ENCODE results near the gene DOCK2. TPM values are rescaled to one million over a fixed set of nuclear protein-coding genes. Genes with fewer than 3 reads are reported as not detected.

Gene DOCK2
- polyA plus RNA-seq, 1 donor (not counting 4 experiments of a cell fraction or from before 2014, with no cell fraction given), result 0.21 TPM

DNA sequence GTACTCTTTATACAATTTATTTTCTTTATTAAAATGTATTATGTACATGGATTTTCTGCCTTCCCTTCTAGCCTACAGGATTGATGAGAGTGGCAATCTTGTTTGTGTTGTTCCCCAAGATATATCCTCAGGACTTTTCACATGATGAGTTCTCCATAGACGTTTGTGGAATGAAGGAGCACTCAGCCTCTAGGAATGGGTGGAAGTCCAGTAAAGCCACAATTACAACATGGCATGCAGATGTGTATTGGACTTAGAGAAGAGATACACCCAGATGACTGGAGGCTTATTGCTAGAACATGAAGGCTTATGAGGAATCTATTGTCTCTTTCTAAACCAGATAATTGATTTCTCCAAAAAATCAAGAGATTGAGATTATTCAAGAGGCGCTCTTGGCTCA is 8.2 kb upstream of the DOCK2 start:
- Histone ChIP-seq H3K27me3 (ENCODE audit: control insufficient read depth, extremely low read depth, insufficient read depth, low read length) (no peaks in the 10 kb centered on the region), H2AFZ (ENCODE audit: control insufficient read depth, low read length) (no peak overlapping the region), H3K9me1 (ENCODE audit: control insufficient read depth, extremely low read depth, insufficient read depth, low read length) (no peaks in the 10 kb centered on the region), H3K4me2 (ENCODE audit: control insufficient read depth, extremely low read depth, insufficient read depth, low read depth, low read length) (no peak overlapping the region), H3K27ac (ENCODE audit: control insufficient read depth, insufficient read depth, low read length) (no peak overlapping the region), H3K79me2 (ENCODE audit: control insufficient read depth, insufficient read depth, low read length) (no peaks in the 10 kb centered on the region), H3K4me1 (ENCODE audit: control insufficient read depth, extremely low read depth, insufficient read depth, low read length) (no peaks in the 10 kb centered on the region), H3K4me3 (ENCODE audit: control insufficient read depth in 2 of 3, extremely low read depth in 1 of 3, insufficient read depth in 2 of 3, low read depth in 1 of 3, low read length in 3 of 3) (no peak overlapping the region), H4K20me1 (ENCODE audit: control insufficient read depth, extremely low read depth, insufficient read depth, low read length) (no peaks in the 10 kb centered on the region), H3K36me3 (ENCODE audit: control insufficient read depth in 2 of 2, extremely low read depth in 1 of 2, insufficient read depth in 2 of 2, low read length in 2 of 2) (no peaks in the 10 kb centered on the region), H3K9me3 (ENCODE audit: control insufficient read depth, low read depth, low read length) (no peaks in the 10 kb centered on the region), H3K9ac (ENCODE audit: control insufficient read depth, extremely low read depth, insufficient read depth, low read length) (no peak overlapping the region)
- dilution Hi-C loops (cut with MboI; ENCODE audit: extremely low pct_ligation_motif_present, low sequenced_read_pairs), result no loop called here
- TF ChIP-seq, protein P1, sequence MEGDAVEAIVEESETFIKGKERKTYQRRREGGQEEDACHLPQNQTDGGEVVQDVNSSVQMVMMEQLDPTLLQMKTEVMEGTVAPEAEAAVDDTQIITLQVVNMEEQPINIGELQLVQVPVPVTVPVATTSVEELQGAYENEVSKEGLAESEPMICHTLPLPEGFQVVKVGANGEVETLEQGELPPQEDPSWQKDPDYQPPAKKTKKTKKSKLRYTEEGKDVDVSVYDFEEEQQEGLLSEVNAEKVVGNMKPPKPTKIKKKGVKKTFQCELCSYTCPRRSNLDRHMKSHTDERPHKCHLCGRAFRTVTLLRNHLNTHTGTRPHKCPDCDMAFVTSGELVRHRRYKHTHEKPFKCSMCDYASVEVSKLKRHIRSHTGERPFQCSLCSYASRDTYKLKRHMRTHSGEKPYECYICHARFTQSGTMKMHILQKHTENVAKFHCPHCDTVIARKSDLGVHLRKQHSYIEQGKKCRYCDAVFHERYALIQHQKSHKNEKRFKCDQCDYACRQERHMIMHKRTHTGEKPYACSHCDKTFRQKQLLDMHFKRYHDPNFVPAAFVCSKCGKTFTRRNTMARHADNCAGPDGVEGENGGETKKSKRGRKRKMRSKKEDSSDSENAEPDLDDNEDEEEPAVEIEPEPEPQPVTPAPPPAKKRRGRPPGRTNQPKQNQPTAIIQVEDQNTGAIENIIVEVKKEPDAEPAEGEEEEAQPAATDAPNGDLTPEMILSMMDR (optimal IDR thresholded peaks at IDR 0.05 in 1 of 3, IDR thresholded peaks at IDR 0.05 in 1 of 3, conservative IDR thresholded peaks at IDR 0.05 in 1 of 3; ENCODE audit: extremely low read depth in 1 of 3, insufficient read depth in 2 of 3, low read length in 3 of 3), result no peak
- no peak for TF ChIP-seq EZH2 (IDR thresholded peaks at IDR 0.05; ENCODE audit: low read length)
- no peak for DNase-seq (ENCODE audit: low read depth, low spot score)
- no peak for FAIRE-seq

DNA sequence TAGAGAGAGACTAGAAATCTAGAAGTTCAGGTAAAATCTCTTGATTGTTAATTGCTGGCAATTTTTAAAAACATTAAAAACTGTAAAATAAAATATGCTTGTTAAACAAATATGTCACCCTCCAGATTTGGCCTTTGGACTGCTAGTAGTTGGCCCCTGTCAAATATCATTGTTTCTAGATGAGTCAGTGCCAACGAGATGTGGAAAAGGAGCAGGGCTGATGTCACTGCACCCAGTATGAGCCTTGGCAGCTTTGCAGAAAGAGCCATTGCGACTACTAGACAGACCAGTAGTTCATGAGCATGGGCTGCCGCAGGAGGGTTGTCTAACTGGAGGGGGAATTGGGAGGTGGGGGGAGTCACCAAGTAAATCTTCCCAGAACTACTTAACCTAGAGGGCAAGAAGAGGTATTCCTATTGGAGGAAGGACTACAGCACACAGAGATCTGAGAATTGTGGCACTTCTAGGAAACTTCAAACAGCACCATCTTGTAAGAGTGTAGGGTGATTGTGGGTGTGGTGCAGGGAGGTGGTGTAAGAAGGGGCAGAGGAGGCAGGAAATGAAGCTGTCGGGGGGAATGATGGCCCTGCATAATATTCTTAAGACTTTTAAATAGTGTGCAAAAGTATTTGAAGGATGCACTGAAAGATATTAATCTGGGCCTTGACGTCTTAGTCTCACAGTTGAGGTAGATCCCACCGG is 7.1 kb upstream of the DOCK2 start:
- Histone ChIP-seq H2AFZ (ENCODE audit: control insufficient read depth, low read length) (no peak overlapping the region), H3K9ac (ENCODE audit: control insufficient read depth, extremely low read depth, insufficient read depth, low read length) (no peak overlapping the region)
- no peak for FAIRE-seq

More for the DNA sequence above, 7.1 kb upstream of the DOCK2 start:
- TF ChIP-seq EZH2 (IDR thresholded peaks at IDR 0.05; ENCODE audit: low read length), result no peak
- TF ChIP-seq, protein P1 (optimal IDR thresholded peaks at IDR 0.05 in 1 of 3, IDR thresholded peaks at IDR 0.05 in 1 of 3, conservative IDR thresholded peaks at IDR 0.05 in 1 of 3; ENCODE audit: extremely low read depth in 1 of 3, insufficient read depth in 2 of 3, low read length in 3 of 3), result no peak
- no peak for DNase-seq (ENCODE audit: low read depth, low spot score)
- no peaks in the 10 kb centered on the region for H4K20me1 ChIP-seq (ENCODE audit: control insufficient read depth, extremely low read depth, insufficient read depth, low read length)
- no peak overlapping the region for H3K4me3 ChIP-seq (ENCODE audit: control insufficient read depth in 2 of 3, extremely low read depth in 1 of 3, insufficient read depth in 2 of 3, low read depth in 1 of 3, low read length in 3 of 3)
- H3K36me3 ChIP-seq (ENCODE audit: control insufficient read depth in 2 of 2, extremely low read depth in 1 of 2, insufficient read depth in 2 of 2, low read length in 2 of 2), result no peaks in the 10 kb centered on the region
- H3K27me3 ChIP-seq (ENCODE audit: control insufficient read depth, extremely low read depth, insufficient read depth, low read length), result no peaks in the 10 kb centered on the region
- H3K4me1 ChIP-seq (ENCODE audit: control insufficient read depth, extremely low read depth, insufficient read depth, low read length), result no peaks in the 10 kb centered on the region
- H3K9me3 ChIP-seq (ENCODE audit: control insufficient read depth, low read depth, low read length), result no peaks in the 10 kb centered on the region
- H3K4me2 ChIP-seq (ENCODE audit: control insufficient read depth, extremely low read depth, insufficient read depth, low read depth, low read length), result no peak overlapping the region
- no peaks in the 10 kb centered on the region for H3K79me2 ChIP-seq (ENCODE audit: control insufficient read depth, insufficient read depth, low read length)
- H3K9me1 ChIP-seq (ENCODE audit: control insufficient read depth, extremely low read depth, insufficient read depth, low read length), result no peaks in the 10 kb centered on the region
- no peak overlapping the region for H3K27ac ChIP-seq (ENCODE audit: control insufficient read depth, insufficient read depth, low read length)
- dilution Hi-C loops (cut with MboI; ENCODE audit: extremely low pct_ligation_motif_present, low sequenced_read_pairs), result no loop called here

Data from keratinocyte (primary cell).